Type B pancreatic cell (in vitro differentiated cells): ENCODE data around the gene TRIO. TPM values are rescaled to one million over a fixed set of nuclear protein-coding genes. Genes with fewer than 3 reads are reported as not detected.
"Not testable (repeated sequence)": the region's sequence is repeated elsewhere in the genome, so short reads cannot be mapped to it uniquely, and the experiment has no call there.

ENCODE experiments used
- DNase-seq: peaks from one replicate; pipeline ENCODE4 v3.0.0; 2021; ENCODE audit warnings: mixed read lengths; ENCODE audit not compliant: unreplicated experiment; ENCODE audit errors: extremely low spot score
- H3K27ac Mint-ChIP-seq: 2 replicates; pipeline ENCODE4 v1.8.0; 2021; ENCODE audit warnings: mild to moderate bottlenecking, mixed read lengths
- H3K27me3 Mint-ChIP-seq: 2 replicates; pipeline ENCODE4 v1.8.0; 2021; ENCODE audit warnings: mixed read lengths
- H3K36me3 Mint-ChIP-seq: 2 replicates; pipeline ENCODE4 v1.8.0; 2021; ENCODE audit warnings: mixed read lengths
- H3K4me1 Mint-ChIP-seq: one replicate; pipeline ENCODE4 v1.8.0; 2021; ENCODE audit warnings: mixed read lengths; ENCODE audit not compliant: unreplicated experiment
- H3K4me3 Mint-ChIP-seq: 2 replicates; pipeline ENCODE4 v1.8.0; 2021; ENCODE audit warnings: mild to moderate bottlenecking, mixed read lengths
- H3K9me3 Mint-ChIP-seq: 2 replicates; pipeline ENCODE4 v1.8.0; 2021; ENCODE audit warnings: mixed read lengths
- total RNA-seq: library from RNA; stranded (reverse); gene quantifications from 2 replicates; pipeline ENCODE4 v1.2.1, GENCODE V29; 2021; ENCODE audit warnings: low replicate concordance
- TF ChIP-seq, protein P1 (sequence below): fragments of 200-600 bp; sonication (generic); conservative IDR thresholded peaks from 2 replicates; pipeline ENCODE4 v1.5.0; 2021; ENCODE audit warnings: antibody characterized with exemption, mild to moderate bottlenecking

TRIO gene
- total RNA-seq, 1 donor from 2014 or later, result 145 TPM

DNA sequence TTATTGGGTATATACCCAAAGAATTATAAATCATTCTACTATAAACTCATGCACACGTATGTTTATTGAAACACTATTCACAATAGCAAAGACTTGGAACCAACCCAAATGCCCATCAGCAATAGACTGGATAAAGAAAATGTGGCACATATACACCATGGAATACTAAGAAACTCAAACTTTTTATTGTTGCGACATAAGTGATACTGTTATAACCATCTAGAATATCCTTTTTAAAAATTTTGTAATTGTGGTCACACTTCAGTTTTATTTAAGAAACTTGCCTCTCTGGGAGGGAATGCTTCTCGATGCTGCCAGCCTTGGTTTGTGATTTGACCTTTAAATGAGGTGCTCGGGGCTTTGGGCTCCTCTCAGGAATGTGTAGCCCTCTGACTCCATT lies 237.6 kb downstream of the TRIO start:
- no peak overlapping the region for H3K4me3 Mint-ChIP-seq
- H3K36me3 Mint-ChIP-seq, result peaks cover 47% of the 10 kb centered on the region
- H3K27me3 Mint-ChIP-seq, result no peaks in the 10 kb centered on the region
- TF ChIP-seq, protein P1, sequence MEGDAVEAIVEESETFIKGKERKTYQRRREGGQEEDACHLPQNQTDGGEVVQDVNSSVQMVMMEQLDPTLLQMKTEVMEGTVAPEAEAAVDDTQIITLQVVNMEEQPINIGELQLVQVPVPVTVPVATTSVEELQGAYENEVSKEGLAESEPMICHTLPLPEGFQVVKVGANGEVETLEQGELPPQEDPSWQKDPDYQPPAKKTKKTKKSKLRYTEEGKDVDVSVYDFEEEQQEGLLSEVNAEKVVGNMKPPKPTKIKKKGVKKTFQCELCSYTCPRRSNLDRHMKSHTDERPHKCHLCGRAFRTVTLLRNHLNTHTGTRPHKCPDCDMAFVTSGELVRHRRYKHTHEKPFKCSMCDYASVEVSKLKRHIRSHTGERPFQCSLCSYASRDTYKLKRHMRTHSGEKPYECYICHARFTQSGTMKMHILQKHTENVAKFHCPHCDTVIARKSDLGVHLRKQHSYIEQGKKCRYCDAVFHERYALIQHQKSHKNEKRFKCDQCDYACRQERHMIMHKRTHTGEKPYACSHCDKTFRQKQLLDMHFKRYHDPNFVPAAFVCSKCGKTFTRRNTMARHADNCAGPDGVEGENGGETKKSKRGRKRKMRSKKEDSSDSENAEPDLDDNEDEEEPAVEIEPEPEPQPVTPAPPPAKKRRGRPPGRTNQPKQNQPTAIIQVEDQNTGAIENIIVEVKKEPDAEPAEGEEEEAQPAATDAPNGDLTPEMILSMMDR, result no peak
- no peak for DNase-seq
- H3K9me3 Mint-ChIP-seq, result no peaks in the 10 kb centered on the region
- H3K4me1 Mint-ChIP-seq, result peaks cover under 1% of the 10 kb centered on the region
- no peak overlapping the region for H3K27ac Mint-ChIP-seq

DNA sequence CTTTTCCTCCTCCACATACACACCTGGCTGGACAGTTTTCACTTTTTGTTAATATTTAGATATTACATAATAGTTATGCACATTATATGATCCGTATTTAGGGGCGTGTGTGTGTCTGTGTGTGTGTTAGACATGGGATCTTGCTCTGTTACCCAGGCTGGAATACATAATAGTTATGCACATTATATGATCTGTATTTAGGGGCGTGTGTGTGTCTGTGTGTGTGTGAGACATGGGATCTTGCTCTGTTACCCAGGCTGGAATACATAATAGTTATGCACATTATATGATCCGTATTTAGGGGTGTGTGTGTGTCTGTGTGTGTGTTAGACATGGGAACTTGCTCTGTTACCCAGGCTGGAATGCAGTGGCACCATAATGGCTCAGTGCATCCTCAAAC lies 239.5 kb downstream of the TRIO start:
- Mint-ChIP-seq H3K36me3 (peaks cover 50% of the 10 kb centered on the region), H3K27me3 (no peaks in the 10 kb centered on the region), H3K27ac (no peak overlapping the region), H3K4me1 (peaks cover 4% of the 10 kb centered on the region), H3K4me3 (no peak overlapping the region), H3K9me3 (no peaks in the 10 kb centered on the region)
- TF ChIP-seq, protein P1, result no peak
- DNase-seq, result no peak

DNA sequence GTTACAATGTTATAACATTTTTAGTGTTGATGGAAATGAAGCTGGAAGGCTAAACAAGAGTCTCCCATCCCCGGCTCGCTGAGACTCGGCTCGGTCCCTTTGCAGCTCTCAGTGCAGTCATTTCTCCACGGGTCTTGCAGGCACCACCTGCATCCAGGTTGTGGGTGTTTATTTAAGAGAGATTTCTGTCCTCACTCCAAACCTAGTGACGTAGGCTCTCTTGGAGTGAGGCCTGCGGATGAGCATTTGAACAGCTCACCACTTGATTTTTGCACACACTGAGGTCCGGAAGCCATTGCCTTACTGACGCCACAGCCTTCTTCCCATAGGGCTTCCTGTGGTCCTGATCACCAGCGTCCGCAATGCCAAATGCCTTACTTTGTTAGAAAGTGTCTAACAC lies 240.8 kb downstream of the TRIO start:
- TF ChIP-seq, protein P1, result no peak
- no peak overlapping the region for H3K27ac Mint-ChIP-seq
- peaks cover 4% of the 10 kb centered on the region for H3K4me1 Mint-ChIP-seq
- H3K4me3 Mint-ChIP-seq, result no peak overlapping the region
- H3K36me3 Mint-ChIP-seq, result peaks cover 42% of the 10 kb centered on the region
- DNase-seq, result no peak
- no peaks in the 10 kb centered on the region for H3K27me3 Mint-ChIP-seq
- H3K9me3 Mint-ChIP-seq, result no peaks in the 10 kb centered on the region

DNA sequence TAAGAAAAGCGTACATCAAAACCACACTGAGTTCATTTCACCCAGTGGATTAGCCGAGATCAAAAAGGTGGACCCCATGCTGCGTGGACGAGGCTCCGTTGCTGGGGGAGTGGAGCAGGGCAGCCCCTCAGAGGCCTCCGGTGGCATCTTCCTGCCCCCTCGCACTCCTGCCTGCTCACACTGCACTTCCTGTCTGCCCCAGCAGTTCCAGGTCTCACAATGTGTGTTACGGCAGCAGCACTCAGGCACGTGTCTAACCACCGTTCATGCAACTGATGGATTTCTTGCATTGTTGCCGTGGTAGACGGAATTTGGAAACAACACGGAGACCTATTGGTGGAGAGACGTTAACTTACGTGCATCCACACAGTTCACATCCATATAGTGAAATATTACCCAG lies 241.9 kb downstream of the TRIO start:
- no peak for DNase-seq
- H3K27ac Mint-ChIP-seq, result no peak overlapping the region
- H3K4me1 Mint-ChIP-seq, result peaks cover 4% of the 10 kb centered on the region
- H3K36me3 Mint-ChIP-seq, result peaks cover 38% of the 10 kb centered on the region
- TF ChIP-seq, protein P1, result no peak
- H3K9me3 Mint-ChIP-seq, result no peaks in the 10 kb centered on the region
- no peaks in the 10 kb centered on the region for H3K27me3 Mint-ChIP-seq
- H3K4me3 Mint-ChIP-seq, result no peak overlapping the region

DNA sequence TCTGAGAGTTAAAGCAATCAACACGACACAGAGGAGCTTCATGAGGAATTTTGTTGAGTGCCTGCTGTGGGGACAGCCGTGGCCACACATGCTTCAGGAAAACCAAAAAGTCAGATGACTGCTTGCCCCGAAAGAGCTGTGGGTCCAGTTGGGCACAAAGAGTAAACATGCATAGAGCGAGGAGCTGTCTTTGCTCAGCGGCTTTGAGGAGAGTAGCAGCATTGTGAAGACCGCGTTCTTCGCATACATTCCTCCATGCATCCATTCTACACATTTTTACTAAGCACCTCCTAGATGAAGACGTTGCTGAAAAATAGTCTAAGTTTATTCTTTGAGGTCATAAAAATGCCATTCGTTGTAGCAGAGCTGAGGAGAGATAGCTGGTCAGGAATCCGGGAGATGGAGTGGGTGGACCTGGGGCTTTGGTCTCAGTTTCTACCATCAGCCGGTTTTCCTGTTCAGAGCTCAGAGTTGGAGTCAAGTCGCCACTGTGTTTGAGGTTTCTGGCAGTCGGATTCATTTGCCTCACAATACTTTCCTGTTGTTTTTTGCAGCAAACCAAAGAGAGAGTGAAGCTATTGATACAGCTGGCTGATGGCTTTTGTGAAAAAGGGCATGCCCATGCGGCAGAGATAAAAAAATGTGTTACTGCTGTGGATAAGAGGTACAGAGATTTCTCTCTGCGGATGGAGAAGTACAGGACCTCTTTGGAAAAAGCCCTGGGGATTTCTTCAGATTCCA lies 243.9 kb downstream of the TRIO start:
- H3K4me3 Mint-ChIP-seq, result no peak overlapping the region
- H3K36me3 Mint-ChIP-seq, result peaks cover 48% of the 10 kb centered on the region
- no peaks in the 10 kb centered on the region for H3K27me3 Mint-ChIP-seq
- no peak for DNase-seq
- H3K27ac Mint-ChIP-seq, result no peak overlapping the region
- H3K4me1 Mint-ChIP-seq, result peaks cover 4% of the 10 kb centered on the region
- no peaks in the 10 kb centered on the region for H3K9me3 Mint-ChIP-seq
- TF ChIP-seq, protein P1, result no peak

DNA sequence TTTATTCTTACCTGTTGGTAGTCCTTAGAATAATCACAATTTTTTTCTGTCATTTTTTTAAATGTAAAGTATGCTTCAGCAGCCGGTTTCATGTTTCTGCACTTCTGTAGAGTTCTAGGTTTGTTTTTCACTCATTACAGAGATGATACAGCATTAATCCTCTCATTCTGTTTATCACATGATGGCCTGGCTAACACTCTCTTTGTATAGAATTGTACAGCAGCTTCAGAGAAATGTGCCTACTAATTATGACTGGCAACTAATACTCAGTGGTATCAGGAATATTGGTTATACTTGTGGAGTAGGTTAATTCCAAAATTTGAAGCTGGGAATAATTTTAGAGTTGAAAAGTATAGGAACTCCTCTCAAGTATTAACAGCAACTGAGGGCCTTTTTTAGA lies 245.6 kb downstream of the TRIO start:
- Mint-ChIP-seq H3K4me3 (no peak overlapping the region), H3K27me3 (no peaks in the 10 kb centered on the region), H3K27ac (no peak overlapping the region), H3K9me3 (no peaks in the 10 kb centered on the region), H3K36me3 (peaks cover 53% of the 10 kb centered on the region), H3K4me1 (peaks cover 4% of the 10 kb centered on the region)
- DNase-seq, result no peak
- TF ChIP-seq, protein P1, result no peak

DNA sequence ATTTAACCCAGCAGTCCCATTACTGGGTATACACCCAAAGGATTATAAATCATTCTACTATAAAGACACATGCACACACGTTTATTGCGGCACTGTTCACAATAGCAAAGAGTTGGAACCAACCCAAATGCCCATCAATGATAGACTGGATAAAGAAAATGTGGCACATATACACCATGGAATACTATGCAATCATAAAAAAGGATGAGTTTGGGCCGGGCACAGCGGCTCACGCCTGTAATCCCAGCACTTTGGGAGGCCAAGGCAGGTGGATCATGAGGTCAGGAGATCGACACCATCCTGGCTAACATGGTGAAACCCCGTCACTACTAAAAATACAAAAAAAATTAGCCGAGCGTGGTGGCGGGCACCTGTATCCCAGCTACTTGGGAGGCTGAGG lies 249.4 kb downstream of the TRIO start:
- not testable (repeated sequence) for DNase-seq, H3K9me3 Mint-ChIP-seq, H3K27me3 Mint-ChIP-seq, H3K27ac Mint-ChIP-seq, H3K4me1 Mint-ChIP-seq, H3K4me3 Mint-ChIP-seq
- peaks cover 44% of the 10 kb centered on the region for H3K36me3 Mint-ChIP-seq
